Measurements from ENCODE around the gene HMCES.
A peak's percentile ranks its signal among the peaks of the same experiment; 100 is the strongest.
"Not testable (repeated sequence)": the region's sequence is repeated elsewhere in the genome, so short reads cannot be mapped to it uniquely, and the experiment has no call there.

Gene HMCES

DNA sequence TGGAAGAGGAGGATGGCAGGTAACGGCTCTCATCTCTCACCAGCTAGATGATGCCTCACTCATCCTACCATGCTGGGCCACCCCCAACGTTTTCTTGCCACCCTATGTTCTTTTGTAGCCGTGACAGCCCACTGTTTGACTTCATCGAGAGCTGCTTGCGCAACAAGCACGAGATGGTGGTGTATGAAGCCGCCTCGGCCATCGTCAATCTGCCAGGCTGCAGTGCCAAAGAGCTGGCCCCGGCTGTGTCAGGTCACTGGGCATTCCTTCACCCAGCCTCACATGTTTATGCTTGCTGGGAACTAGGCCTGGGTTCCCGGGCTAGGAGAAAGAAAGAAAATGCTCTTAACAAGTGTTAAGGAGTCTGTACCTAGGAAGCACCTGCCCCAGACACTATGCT is 21.1 kb upstream of the HMCES start:
- DNase-seq (ENCODE audit: low read depth in 3 of 3), result no peak

DNA sequence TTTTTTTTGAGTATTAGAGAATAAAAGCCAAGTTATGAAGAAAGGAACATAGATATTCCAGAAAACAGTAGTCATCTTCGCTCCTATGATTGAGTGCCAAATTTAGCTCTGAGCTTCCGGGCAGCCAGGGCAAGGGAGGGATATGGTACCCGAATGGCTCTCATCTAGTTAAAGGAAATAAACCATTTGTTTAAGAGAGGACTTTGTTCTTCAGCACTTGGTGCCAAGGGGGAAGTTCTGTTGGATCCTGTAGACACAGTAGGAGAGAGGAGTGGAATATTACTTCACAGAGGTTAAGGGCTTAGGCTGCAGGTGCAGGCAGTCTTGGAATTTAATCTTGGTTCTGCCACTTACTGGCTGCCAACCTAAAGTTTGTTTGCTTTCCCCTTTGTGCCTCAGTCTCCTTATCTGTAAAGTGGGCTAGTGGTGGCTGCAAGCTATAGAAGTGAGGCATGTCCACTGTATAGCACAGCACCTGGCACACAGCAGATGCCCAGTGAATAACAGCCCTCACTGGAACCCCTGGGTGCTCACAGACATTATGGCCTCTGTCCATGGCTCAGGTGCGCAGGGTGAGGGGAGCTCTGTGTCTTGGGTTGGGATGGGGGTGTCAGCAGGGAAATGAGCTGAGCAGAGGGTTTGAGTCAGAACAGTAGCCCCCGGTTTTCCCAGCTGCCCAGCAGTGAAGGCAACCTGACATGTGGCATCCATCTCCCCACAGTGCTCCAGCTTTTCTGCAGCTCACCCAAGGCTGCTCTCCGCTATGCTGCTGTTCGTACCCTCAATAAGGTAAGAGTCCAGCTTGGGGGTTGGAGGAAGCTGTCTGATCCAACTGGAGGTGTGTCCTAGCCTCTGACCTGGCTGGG is 18.8 kb upstream of the HMCES start:
- no peak for DNase-seq (ENCODE audit: low read depth in 3 of 3)

DNA sequence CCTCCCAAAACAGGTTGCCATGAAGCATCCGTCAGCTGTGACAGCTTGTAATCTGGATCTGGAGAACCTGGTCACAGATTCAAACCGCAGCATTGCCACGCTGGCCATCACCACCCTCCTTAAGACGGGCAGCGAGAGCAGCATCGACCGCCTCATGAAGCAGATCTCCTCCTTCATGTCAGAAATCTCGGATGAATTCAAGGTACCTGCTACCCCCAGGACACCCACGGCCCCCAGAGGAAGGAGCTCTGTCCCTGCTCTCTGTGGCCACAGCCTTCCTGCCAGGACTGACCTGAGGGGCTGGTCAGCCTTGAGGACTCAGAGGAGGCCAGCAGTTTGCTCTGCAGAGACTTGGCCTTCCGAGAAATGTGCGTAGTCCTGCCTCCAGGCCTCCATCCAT is 18.1 kb upstream of the HMCES start:
- DNase-seq (ENCODE audit: low read depth in 3 of 3), result no peak

DNA sequence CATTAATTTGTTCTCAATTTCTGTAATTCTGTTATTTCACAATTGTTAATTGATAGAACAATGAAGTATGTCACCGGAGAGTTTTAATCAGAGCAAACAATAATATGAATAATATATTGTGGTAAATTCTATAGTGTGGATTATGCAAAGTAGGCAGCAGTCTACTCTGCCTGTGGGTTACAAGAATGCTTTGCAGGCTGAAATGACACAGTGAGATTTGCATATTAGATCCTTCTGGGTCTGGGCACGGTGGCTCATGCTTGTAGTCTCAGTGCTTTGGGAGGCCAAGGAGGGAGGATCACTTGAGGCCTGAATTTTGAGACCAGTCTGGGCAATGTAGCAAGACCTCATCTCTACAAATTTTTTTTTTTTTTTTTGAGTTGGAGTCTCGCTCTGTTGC is 16.8 kb upstream of the HMCES start:
- DNase-seq (ENCODE audit: low read depth in 3 of 3), result no peak

DNA sequence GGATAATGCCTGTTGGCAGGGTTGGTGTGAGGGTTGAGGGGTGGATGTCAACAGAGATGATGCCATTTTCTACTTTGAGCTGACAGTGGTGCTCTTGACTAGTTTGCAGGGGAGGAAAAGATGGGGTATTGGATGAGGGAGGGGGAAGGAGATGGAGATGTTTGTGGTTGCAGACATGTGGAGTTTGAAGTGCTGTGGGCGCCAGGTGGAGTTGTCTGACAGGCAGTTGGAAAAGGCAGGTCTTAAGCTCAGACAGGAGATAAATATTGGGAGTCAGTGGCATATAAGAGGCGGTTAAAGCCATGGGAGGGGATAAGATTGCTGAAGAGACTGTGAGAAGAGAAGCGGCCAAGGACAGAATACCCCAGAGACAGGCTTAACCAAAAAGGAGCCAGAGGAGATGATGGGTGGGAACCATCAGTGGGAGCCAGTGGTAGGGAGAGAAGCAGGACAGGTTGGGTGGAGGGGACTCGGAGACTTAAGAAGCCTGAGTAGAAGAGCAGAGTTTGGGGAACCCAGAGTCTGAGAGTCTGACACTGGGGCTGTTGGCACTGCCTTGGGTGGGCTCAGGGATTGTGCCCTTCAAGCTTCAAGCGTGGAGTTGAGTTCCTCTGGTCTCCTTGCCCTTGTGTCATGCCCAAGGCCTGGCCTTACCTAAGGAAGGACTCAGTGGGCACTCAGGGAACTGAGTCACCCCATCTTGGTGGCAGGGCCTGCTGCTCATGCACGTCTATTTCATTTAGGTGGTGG is 15.3 kb upstream of the HMCES start:
- no peak for DNase-seq (ENCODE audit: low read depth in 3 of 3)

DNA sequence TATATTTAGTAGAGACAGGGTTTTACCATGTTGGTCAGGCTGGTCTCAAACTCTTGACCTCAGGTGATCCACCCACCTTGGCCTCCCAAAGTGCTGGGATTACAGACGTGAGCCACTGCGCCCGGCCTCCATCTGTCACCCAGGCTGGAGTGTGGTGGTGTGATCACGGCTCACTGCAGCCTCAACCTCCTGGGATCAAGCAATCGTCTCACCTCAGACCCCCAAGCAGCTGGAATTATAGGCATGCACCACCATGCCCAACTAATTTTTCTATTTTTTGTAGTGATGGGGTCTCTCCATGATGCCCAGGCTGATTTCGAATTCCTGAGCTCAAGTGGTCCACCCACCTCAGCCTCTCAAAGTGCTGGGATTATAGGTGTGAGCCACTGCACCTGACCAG is 13.7 kb upstream of the HMCES start:
- not testable (repeated sequence) for DNase-seq (ENCODE audit: low read depth in 3 of 3)

DNA sequence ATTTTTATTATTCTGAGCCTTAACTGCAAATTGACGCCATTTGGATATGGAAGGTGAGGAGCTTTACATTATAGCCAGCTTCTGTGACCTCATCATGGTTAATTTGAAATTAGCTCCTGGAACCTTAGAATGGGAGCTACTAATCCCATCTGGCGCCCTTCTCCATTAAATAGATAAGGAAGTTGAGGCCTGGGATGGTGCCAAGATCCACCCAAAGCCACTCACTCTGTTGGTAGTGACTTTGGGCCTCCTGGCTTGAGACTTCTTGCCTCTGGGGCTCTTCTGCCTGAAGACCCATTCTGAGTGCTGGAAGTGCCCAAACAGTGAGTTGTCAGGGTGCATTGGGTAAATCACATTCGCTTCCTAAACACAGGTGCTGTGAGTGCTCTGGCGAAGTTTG is 12.0 kb upstream of the HMCES start:
- no peak for DNase-seq (ENCODE audit: low read depth in 3 of 3)

DNA sequence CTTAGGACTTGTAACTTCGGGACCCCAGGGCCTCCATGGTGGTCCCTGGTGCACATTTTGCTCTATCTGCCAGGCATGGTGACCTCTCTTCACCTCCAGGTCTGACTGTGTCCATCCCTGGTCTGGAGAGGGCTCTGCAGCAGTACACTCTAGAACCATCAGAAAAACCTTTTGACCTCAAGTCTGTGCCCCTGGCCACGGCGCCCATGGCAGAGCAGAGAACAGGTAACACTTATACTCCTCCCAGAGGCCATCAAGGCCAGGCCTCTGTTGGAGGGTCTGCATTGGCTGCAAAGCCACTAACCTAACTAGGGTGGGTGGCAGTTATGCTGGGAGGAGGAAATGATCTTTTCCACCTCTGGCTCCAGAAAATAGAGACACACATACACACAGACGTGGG is 10.3 kb upstream of the HMCES start:
- no peak for DNase-seq (ENCODE audit: low read depth in 3 of 3)

DNA sequence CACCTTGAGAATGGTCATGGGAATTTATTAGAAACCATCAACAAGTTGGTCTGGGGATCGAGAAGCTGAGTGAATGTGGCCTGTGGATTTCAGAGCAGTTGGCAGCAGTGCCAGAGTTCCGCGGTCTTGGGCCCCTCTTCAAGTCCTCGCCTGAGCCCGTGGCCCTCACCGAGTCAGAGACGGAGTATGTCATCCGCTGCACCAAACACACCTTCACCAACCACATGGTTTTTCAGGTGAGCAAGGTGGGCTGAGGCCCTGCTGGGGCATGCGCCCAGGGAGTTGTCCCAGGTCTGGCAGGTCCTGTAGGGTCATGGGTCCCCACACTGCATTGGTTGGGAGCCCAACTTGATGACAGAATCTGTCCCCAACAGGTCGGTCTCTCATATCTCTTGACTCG is 7.0 kb upstream of the HMCES start:
- DNase-seq (ENCODE audit: low read depth in 3 of 3), result no peak

DNA sequence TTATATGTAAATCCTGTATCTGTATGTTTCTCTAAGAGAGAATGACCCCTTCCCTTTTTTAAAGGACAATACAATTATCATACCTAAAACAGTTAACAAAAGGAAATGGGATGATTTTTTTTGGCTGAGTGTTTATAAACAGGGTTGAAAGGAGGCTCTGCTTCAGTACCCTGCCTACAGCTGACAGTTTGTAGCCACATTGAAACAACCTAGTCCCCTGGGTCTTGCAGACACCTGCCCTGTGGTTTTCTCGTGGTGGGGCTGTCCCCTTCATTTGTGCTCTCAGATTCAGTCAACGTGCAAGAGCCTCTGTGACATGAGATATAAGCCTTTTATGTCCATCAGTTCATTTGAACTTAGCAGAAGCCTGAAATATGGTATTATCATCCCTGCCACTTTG is 2.3 kb upstream of the HMCES start:
- no peak for DNase-seq (ENCODE audit: low read depth in 3 of 3)

DNA sequence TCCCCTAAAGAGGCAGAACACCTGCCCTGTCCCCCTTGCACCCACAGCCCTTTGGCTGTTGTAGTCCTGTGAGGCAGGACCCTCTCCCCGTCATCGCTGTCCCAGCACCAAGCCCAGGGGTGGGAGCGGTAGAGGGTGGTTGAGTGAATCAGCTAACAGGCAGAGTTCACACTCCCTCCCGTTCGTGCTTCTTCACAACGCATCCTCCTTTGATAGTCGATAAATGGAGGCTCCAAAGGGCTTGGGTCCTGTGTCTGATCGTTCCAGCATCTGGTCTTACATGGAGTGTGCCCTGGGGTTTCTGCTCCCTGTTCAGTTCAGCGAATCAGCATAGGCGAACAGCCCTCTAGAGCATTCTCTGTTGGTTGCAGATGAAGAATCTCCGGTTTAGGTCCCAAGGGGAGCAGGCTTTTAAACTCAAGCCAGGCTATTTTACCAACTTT is 820 bp upstream of the HMCES start:
- no peak for DNase-seq (ENCODE audit: low read depth in 3 of 3)

DNA sequence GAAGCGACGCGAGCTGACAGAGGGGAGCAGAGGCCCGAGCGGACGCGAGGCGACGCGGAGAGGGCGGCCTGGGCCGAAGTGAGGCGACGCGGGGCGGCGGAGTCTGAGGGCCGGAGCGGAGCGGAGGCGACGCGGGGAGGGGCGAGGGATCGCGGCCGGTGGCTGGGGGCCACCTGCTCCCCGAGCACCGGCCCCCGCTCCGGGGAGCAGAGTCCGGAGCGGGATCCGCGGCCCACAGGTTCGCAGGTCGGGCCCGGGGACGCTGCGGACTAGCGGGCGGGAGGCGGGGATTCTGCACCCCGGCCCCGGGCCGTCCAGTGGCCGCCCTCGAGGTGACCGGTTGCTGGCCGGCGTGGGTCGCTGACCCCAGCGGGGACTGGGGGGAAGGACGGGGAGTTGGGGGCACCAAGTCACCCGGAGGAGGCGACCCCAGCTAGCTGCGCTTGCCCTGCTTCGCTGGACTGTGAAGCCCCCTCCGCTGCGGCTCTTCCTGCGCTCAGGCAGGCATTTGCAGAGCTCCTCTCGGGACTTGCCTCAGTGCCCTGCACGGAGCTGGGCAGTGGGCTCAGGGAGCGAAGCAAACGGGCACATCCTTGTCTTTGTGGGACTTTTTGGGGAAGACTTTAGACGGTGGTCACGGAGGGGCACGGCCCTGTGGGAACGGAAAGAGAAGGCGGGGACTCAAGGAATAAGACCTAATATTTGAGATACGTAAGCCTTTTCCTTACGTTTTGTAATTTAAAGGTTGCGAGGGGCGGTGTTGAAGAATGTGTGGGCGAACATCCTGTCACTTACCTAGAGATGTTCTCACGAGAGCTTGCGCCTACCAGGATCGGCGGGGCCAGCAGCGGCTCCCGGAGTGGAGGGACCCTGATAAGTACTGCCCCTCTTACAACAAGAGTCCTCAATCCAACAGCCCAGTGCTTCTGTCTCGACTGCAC is 566 bp downstream of the HMCES start:
- DNase-seq (ENCODE audit: low read depth in 3 of 3), result peak; percentile 24 to 29 (median 26)

DNA sequence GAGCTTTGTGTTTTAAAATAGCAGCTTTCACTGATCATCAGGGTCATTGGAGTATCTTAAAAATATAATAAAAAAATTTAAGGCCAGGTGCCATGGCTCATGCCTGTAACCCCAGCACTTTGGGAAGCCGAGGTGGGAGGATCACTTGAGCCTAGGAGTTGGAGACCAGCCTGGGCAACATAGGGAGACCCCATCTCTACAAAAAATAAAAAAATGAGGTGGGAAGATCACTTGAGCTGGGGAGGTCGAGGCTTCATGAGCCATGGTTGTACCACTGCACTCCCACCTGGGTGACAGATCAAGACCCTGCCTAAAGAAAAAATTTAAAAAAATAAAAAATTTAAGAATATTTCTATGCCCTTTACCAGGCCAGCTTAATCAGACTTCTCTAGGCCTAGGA is 1.5 kb downstream of the HMCES start:
- no peak for DNase-seq (ENCODE audit: low read depth in 3 of 3)

DNA sequence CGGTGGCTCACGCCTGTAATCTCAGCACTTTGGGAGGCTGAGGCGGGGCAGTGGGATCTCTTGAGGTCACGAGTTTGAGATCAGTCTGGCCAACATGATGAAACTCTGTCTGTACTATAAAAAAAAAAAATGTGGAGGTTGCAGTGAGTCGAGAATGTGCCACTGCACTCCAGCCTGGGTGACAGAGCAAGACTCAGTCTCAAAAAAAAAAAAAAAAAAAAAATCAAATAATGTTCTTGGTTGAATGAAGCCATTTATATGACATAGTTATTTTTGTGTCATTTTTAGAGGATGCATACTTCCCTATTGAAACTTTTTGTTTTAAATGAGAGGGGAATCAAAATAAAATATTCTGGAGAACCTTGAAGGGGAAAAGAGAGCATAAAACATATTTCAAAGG is 3.1 kb downstream of the HMCES start:
- DNase-seq (ENCODE audit: low read depth in 3 of 3), result no peak

DNA sequence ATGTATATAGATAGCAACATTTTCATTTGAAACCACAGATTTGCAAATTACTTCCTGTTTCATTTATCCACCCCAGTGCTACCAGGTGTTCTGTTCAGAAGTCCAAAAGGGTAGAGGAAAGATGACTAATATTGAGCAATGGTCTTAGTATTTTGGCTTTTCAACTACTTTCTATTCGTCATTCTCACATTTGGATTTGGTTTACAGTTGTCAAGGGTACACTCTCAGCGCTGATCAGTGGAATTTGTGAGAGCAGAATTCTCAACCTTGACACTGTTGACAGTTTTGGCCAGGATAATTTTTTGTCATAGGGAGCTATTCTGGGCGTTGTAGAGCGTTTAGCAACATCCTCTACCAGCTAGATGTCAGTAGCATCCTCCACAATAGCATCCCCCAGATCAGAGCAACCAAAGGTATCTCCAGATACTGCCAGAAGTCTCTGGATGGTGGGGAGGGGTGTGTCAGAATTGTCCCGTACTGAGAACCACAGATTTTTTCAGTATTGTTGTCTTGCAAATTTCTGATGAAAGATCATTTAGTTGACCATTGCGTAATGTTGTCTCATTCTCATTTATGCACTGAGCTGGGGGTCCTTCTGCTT is 4.2 kb downstream of the HMCES start:
- DNase-seq (ENCODE audit: low read depth in 3 of 3), result no peak

DNA sequence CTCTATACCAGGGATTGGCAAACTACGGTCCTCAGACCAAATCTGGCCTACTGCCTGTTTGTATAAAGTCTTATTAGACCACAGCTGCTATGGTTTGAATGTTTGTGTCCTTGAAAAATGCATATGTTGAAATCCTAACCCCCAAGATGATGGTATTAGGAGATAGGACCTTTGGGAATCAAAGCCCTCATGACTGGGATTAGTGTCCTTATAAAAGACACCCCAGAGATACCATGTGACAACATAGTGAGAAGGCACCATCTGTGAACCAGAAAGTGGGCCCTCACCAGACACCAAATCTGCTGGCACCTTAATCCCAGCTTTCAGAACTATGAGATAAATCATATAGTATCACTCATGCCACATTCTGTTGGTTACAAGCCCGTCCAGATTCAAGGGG is 7.4 kb downstream of the HMCES start:
- DNase-seq (ENCODE audit: low read depth in 3 of 3), result no peak

DNA sequence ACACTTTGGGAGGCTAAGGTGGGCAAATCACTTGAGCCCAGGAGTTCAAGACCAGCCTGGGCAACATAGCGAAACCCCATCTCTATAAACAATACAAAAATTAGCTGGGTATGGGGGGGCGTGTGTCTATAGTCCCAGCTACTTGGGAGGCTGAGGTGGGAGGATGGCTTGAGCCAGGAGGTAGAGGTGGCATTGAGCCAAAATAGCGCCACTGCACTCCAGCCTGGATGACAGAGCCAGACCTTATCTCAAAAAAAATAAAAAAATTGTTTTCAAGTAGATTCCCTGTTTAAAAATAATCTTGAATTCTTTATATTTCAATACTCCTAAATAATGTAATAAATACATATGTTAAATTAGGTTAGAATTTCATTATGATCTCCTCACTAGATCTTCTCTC is 9.8 kb downstream of the HMCES start:
- DNase-seq (ENCODE audit: low read depth in 3 of 3), result no peak

DNA sequence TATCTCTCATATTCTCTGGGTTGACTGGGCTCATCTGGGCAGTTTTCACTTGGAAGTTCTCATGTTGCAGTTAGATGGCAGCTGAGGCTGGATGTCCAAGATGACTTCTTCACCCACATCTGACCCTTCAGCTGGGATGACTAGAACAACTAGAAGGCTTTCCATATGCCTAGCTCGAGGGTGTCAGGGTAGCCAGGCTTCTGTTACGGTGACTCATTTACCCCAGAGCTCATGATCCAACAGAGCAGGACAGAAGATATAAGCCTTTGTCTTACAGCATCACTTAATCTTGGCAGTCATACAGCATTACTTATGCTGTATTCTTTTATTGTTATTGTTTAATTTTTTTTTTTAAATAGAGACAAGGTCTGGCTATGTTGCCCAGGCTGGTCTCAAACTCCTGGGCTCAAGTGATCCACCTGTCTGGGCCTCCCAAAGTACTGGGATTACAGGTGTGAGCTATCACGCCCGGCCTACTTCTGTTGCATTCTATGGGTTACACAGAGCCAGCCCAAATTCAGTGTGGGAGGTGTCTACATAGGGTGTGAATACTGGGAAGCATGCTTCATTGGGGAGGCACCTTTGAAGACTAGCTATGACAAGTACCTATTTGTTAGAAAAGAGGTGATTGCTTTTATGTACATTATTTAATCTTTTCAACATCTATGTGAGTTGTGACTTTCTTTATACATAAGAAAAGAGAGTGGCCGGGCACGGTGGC is 10.7 kb downstream of the HMCES start:
- DNase-seq (ENCODE audit: low read depth in 3 of 3), result no peak

DNA sequence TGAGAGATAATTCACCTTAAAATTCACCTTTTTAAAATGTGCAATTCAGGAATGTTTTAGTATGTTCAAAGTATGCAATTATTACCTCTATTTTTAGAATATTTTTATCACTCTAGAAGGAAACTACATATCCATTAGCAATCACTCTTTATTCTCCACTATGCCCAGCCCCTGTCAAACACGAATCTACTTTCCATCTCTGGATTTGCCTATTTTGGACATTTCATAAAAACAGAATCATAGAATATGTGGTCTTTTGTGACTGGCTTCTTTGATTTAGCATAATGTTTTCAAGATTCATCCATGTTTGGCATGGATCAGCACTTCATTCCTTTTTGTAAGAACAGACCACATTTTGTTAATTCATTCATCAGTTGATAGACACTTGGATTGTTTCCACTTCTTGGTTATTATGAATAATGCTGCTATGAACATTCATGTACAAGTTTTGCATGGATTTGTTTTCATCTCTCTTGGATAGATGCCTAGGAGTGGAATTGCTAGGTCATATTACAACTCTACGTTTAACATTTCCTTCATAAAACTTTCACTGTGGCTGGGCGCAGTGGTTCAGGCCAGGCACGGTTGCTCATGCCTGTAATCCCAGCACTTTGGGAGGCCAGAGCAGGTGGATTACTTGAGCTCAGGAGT is 12.7 kb downstream of the HMCES start:
- no peak for DNase-seq (ENCODE audit: low read depth in 3 of 3)

DNA sequence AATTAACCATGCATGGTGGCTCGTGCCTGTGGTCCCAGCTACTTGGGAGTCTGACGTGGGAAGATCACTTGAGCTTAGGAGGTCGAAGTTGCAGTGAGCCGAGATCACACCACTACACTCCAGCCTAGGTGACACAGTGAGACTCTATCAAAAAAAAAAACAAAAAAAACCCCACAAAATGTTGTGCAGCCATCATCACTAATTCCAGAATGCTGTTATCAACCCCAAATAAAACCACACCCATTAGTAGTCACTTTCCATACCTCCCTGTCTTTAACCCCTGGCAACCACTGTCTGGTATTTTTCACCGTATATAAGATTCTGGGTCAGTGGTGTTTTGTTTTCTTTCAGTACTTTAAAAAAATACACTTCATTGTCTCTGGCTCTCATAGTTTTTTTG is 16.6 kb downstream of the HMCES start:
- DNase-seq (ENCODE audit: low read depth in 3 of 3), result no peak

Measured in stimulated activated CD4-positive, alpha-beta T cell treated with anti-CD3 and anti-CD28 coated beads, TNF-alpha, amount 100 ng/mL, for 4 hours (primary cell).